GM23248 (cell line): Measurements from ENCODE around the gene CBY1. TPM values are rescaled to one million over a fixed set of nuclear protein-coding genes. Genes with fewer than 3 reads are reported as not detected.

Experiments
- DNase-seq: peaks from one replicate; pipeline ENCODE4 v3.0.0-alpha.2; 2015
- H2AFZ ChIP-seq: fragments of 200-600 bp; sonication (generic); 2 replicates; pipeline ENCODE4 v1.6.1; 2016; ENCODE audit warnings: antibody characterized with exemption
- H3F3A ChIP-seq: fragments of 200-600 bp; sonication (generic); 2 replicates; pipeline ENCODE4 v1.6.1; 2016; ENCODE audit warnings: mild to moderate bottlenecking, antibody characterized with exemption, mixed run types; ENCODE audit not compliant: insufficient read depth
- H3K27ac ChIP-seq: fragments of 200-600 bp; sonication (generic); 2 replicates; pipeline ENCODE4 v1.5.1; 2016; ENCODE audit warnings: mild to moderate bottlenecking
- H3K27me3 ChIP-seq: fragments of 200-600 bp; sonication (generic); replicated peaks from 2 replicates; pipeline ENCODE4 v1.6.1; 2016; ENCODE audit warnings: mild to moderate bottlenecking; ENCODE audit not compliant: insufficient read depth
- H3K36me3 ChIP-seq: fragments of 200-600 bp; sonication (generic); 2 replicates; pipeline ENCODE4 v1.6.1; 2016; ENCODE audit warnings: low read depth, mild to moderate bottlenecking
- H3K4me1 ChIP-seq: fragments of 200-600 bp; sonication (generic); 2 replicates; pipeline ENCODE4 v1.6.1; 2016; ENCODE audit warnings: mild to moderate bottlenecking; ENCODE audit not compliant: insufficient read depth
- H3K4me2 ChIP-seq: fragments of 200-600 bp; sonication (generic); one replicate; pipeline ENCODE4 v1.6.1; 2016; ENCODE audit warnings: mild to moderate bottlenecking; ENCODE audit not compliant: unreplicated experiment
- H3K4me3 ChIP-seq: fragments of 200-600 bp; sonication (generic); 2 replicates; pipeline ENCODE4 v1.5.1; 2016; ENCODE audit warnings: mild to moderate bottlenecking
- H3K79me2 ChIP-seq: fragments of 200-600 bp; sonication (generic); 2 replicates; pipeline ENCODE4 v1.6.1; 2016; ENCODE audit warnings: mild to moderate bottlenecking; ENCODE audit not compliant: insufficient read depth
- H3K9ac ChIP-seq: fragments of 200-600 bp; sonication (generic); 2 replicates; pipeline ENCODE4 v1.6.1; 2016; ENCODE audit warnings: mild to moderate bottlenecking
- H3K9me2 ChIP-seq: fragments of 200-600 bp; sonication (generic); 2 replicates; pipeline ENCODE4 v1.6.1; 2016; ENCODE audit warnings: mixed run types, mild to moderate bottlenecking, moderate library complexity; ENCODE audit not compliant: insufficient read depth
- H3K9me3 ChIP-seq: fragments of 200-600 bp; sonication (generic); one replicate; pipeline ENCODE4 v1.6.1; 2017; ENCODE audit warnings: low read depth
- H4K20me1 ChIP-seq: fragments of 200-600 bp; sonication (generic); 2 replicates; pipeline ENCODE4 v1.6.0; 2016; ENCODE audit not compliant: insufficient read depth
- EZH2 ChIP-seq: fragments of 200-600 bp; sonication (generic); IDR thresholded peaks from 2 replicates; pipeline ENCODE4 v1.6.1; 2018; ENCODE audit warnings: antibody characterized with exemption, mild to moderate bottlenecking; ENCODE audit not compliant: insufficient read depth, poor library complexity, severe bottlenecking
- EZH2phosphoT487 ChIP-seq: fragments of 200-600 bp; sonication (generic); IDR thresholded peaks from 2 replicates; pipeline ENCODE4 v1.6.1; 2018; ENCODE audit warnings: antibody characterized with exemption, moderate library complexity, mild to moderate bottlenecking, low read depth; ENCODE audit not compliant: insufficient read depth
- WGBS, 2 experiments: methylation state at CpG; one replicate each; pipeline ENCODE4 v1.1.6; 2015 to 2017; ENCODE audit warnings: low lambda C conversion rate in 2 of 2, low coverage in 1 of 2; ENCODE audit errors: missing lambda C conversion rate in 2 of 2; 5-methylcytosine and 5-hydroxymethylcytosine counted together
- in situ Hi-C: fragments of 300-500 bp; cut with MboI; formaldehyde crosslinking; loops from 2 replicates; pipeline ENCODE4 v1.15.0; 2020
- polyA plus RNA-seq: library from polyadenylated mRNA; unstranded; fragments of >200 nt; fragmentation: Nextera tagmentation; extraction: Ambion mirVana; gene quantifications from 2 replicates; pipeline ENCODE4 v1.2.1, GENCODE V29; 2016
- total RNA-seq: library from RNA; depleted of rRNA; stranded (reverse); fragments of >200 nt; shearing (Covaris generic); gene quantifications from 2 replicates; pipeline ENCODE4 v1.2.3, GENCODE V29; 2014

The CBY1 gene
- total and polyA plus RNA-seq, 2 experiments from 2014 or later = 24.5 to 59.4 TPM

DNA sequence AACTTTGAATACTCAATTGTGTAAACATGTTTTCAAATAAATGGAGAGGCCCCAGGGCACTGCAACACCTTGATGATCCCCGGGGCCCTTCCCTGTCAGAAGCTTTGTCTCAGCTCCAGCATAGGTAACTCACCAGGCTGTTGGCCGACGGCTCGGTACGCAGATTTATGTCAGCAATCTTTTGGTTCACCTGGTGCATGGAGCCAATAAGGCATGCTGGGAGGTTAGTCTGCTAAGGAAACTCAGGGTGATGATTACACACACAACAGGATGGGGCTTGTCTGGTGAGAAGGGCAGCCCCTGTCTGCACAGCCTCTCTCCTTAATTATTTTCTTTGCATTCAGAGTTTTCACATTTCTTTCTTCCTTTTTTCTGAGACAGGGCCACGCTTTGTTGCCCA lies 11.0 kb upstream of the CBY1 start:
- Histone ChIP-seq H3K79me2 (no peaks in the 10 kb centered on the region), H3K4me2 (no peak overlapping the region), H3K27ac (no peak overlapping the region), H3K4me1 (no peaks in the 10 kb centered on the region), H3K36me3 (no peaks in the 10 kb centered on the region), H3K9me3 (no peaks in the 10 kb centered on the region), H3K9me2 (no peaks in the 10 kb centered on the region), H2AFZ (no peak overlapping the region), H3K27me3 (no peaks in the 10 kb centered on the region), H4K20me1 (no peaks in the 10 kb centered on the region), H3K4me3 (no peak overlapping the region), H3K9ac (no peak overlapping the region), H3F3A (no peaks in the 10 kb centered on the region)
- TF ChIP-seq EZH2 (no peak), EZH2phosphoT487 (no peak)
- DNase-seq = no peak
- in situ Hi-C loops = no loop called here
- WGBS, 2 experiments = 93% methylated on average over 6 of the region's 6 CpGs

- no peaks in the 10 kb centered on the region for H3K9me2 ChIP-seq
- no peak overlapping the region for H3K4me2 ChIP-seq
- DNase-seq = no peak
- no peaks in the 10 kb centered on the region for H3K79me2 ChIP-seq
- no peaks in the 10 kb centered on the region for H3F3A ChIP-seq
- WGBS, 2 experiments = 64 to 71% methylated on average over 5 of the region's 5 CpGs
- H2AFZ ChIP-seq = no peak overlapping the region
- H3K27me3 ChIP-seq = no peaks in the 10 kb centered on the region
- H3K9ac ChIP-seq = no peak overlapping the region
- in situ Hi-C loops = no loop called here
- TF ChIP-seq EZH2phosphoT487 (no peak), EZH2 (no peak)
- H3K4me1 ChIP-seq = no peaks in the 10 kb centered on the region
- no peak overlapping the region for H3K27ac ChIP-seq
- H3K9me3 ChIP-seq = no peaks in the 10 kb centered on the region
- no peaks in the 10 kb centered on the region for H4K20me1 ChIP-seq
- no peak overlapping the region for H3K4me3 ChIP-seq
- H3K36me3 ChIP-seq = no peaks in the 10 kb centered on the region
Measured at GRCh38 chr22:38649841-38650522, 6.5 kb upstream of the CBY1 start.

DNA sequence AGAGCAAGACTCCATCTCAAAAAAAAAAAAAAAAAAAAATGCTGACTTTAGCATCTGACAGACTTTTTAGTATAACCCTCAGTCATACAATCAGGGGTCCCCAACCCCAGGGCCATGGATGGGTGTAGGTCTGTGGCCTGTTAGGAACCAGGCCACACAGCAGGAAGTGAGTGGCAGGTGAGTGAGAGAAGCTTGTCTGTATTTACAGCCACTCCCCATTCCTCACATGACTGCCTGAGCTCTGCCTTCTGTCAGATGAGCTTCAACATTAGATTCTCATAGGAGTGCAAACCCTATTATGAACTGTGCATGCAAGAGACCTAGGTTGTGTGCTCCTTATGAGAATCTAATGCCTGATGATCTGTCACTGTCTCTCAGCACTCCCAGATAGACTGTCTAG lies 3.6 kb upstream of the CBY1 start:
- in situ Hi-C loops = no loop called here

DNA sequence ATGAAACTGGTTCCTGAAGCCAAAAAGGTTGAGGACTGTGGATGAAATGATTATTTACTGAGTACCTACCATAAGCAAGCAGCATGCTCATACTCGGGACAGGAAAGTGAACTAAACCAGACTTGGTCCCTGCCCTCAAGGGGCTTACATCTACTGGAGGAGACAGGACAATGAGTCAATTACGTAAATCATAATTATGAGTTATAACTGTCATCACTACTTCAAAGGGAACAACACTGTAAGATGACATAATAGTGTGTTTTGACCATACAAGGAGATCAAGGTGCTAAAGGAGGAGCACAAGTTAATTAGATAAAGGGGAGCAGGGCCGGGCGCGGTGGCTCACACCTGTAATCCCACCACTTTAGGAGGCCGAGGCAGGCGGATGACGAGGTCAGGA lies 2.7 kb upstream of the CBY1 start:
- in situ Hi-C loops = no loop called here
- H3K27me3 ChIP-seq = no peaks in the 10 kb centered on the region

More for the DNA sequence above, 3.6 kb upstream of the CBY1 start:
- Histone ChIP-seq H3K9ac (no peak overlapping the region), H2AFZ (no peak overlapping the region), H3K27me3 (no peaks in the 10 kb centered on the region), H3K4me1 (peaks cover 7% of the 10 kb centered on the region; the same call in 1 of the 2 replicates), H3K4me2 (no peak overlapping the region), H3K9me2 (no peaks in the 10 kb centered on the region), H4K20me1 (no peaks in the 10 kb centered on the region), H3F3A (no peaks in the 10 kb centered on the region), H3K79me2 (peaks cover 13% of the 10 kb centered on the region), H3K4me3 (no peak overlapping the region), H3K9me3 (no peaks in the 10 kb centered on the region), H3K36me3 (no peaks in the 10 kb centered on the region), H3K27ac (no peak overlapping the region)
- TF ChIP-seq EZH2phosphoT487 (no peak), EZH2 (no peak)
- DNase-seq = no peak

More for the DNA sequence above, 2.7 kb upstream of the CBY1 start:
- no peaks in the 10 kb centered on the region for H3K9me3 ChIP-seq
- no peak overlapping the region for H3K4me2 ChIP-seq
- H3F3A ChIP-seq = no peaks in the 10 kb centered on the region
- H3K36me3 ChIP-seq = no peaks in the 10 kb centered on the region
- H3K9ac ChIP-seq = no peak overlapping the region
- no peak for DNase-seq
- no peak overlapping the region for H3K4me3 ChIP-seq
- H3K9me2 ChIP-seq = no peaks in the 10 kb centered on the region
- TF ChIP-seq EZH2 (no peak), EZH2phosphoT487 (no peak)
- H3K27ac ChIP-seq = no peak overlapping the region
- 93 to 94% methylated on average over 8 of the region's 8 CpGs for WGBS, 2 experiments
- H2AFZ ChIP-seq = no peak overlapping the region
- H4K20me1 ChIP-seq = no peaks in the 10 kb centered on the region
- peaks cover 7% of the 10 kb centered on the region; the same call in 1 of the 2 replicates for H3K4me1 ChIP-seq
- H3K79me2 ChIP-seq = peaks cover 17% of the 10 kb centered on the region
